Measurements from ENCODE around the gene VEGFB. TPM values are rescaled to one million over a fixed set of nuclear protein-coding genes. Genes with fewer than 3 reads are reported as not detected.
"Not testable (repeated sequence)": the region's sequence is repeated elsewhere in the genome, so short reads cannot be mapped to it uniquely, and the experiment has no call there.

The VEGFB gene
- total RNA-seq, 1 donor from 2014 or later, result 66.7 TPM

DNA sequence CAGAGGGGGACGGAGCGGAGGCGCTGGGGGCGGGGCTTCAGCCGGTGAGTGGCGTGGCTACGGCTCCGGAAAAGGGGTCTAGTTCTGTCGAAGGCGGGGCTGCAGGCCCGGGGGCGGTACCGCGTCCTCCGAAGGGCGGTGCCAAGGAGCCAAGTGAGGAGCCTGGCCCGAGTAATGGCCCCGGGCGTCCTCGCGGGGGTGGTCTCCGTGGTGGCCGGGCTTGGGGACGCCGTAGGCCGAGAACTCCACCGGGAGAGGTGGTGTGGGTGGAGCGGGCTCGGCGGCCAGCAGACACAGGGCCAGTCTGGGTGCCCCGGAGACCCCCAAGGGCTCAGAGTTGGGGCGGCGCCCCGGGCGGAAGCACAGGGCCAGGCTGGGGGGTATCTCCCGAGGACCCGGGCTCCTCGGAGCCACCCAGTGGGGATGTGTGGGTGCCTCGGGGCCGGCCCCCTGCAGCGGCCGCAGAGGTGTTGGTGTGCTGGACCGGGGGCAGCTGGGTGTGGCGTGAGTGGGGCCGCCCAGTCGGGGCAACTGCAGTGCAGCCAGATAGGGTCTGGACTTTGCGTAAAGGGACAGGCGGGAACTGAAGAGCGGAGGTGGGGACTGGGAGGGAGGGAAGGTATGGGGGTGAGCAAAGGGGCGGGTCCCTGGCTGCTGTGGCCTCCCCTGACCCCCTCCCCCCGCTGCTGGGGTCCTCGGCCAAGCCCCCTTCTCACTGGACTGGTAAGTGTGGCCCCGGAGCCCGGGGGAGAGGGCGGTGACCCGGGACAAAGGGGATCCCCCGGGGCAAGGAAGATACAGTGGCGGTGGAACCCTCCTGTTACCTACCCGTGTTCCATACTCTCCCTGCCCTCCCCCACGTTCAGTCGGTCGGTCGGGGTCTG, 7.3 kb downstream of the VEGFB start:
- Mint-ChIP-seq H3K27me3 (no peaks in the 10 kb centered on the region), H3K36me3 (ENCODE audit: low read depth) (peaks cover 41% of the 10 kb centered on the region), H3K9me3 (no peaks in the 10 kb centered on the region), H3K4me3 (peak overlapping the region; percentile 95), H3K4me1 (peaks cover 39% of the 10 kb centered on the region), H3K27ac (peak overlapping the region; percentile 97)
- intact Hi-C loops (cut with micrococcal nuclease), result loop anchor here (1.0 to 10.0 kb wide), 7 partner anchors 11 to 1637 kb away; partner anchors contain the start of genes BAD, DNAJC4, FERMT3 and GPR137
- no peak for DNase-seq

- no peaks in the 10 kb centered on the region for H3K27me3 Mint-ChIP-seq
- intact Hi-C loops (cut with micrococcal nuclease), result loop anchor here (10.0 kb wide), 1 partner anchor 1639 kb away; the partner anchor contains the start of gene MTA2
- H3K4me1 Mint-ChIP-seq, result peaks cover 32% of the 10 kb centered on the region
Measured at GRCh38 chr11:64243236-64243854, 9.0 kb downstream of the VEGFB start.

GRCh38 chr11:64244107-64244506, 9.7 kb downstream of the VEGFB start:
- DNase-seq, result no peak
- peak overlapping the region; percentile 95 for H3K4me3 Mint-ChIP-seq
- H3K36me3 Mint-ChIP-seq (ENCODE audit: low read depth), result peaks cover 27% of the 10 kb centered on the region
- H3K27ac Mint-ChIP-seq, result peak overlapping the region; percentile 45
- peaks cover 26% of the 10 kb centered on the region for H3K4me1 Mint-ChIP-seq
- no peaks in the 10 kb centered on the region for H3K27me3 Mint-ChIP-seq
- H3K9me3 Mint-ChIP-seq, result no peaks in the 10 kb centered on the region
- intact Hi-C loops (cut with micrococcal nuclease), result loop anchor here (10.0 kb wide), 1 partner anchor 1639 kb away; the partner anchor contains the start of gene MTA2

More at GRCh38 chr11:64243236-64243854, 9.0 kb downstream of the VEGFB start:
- Mint-ChIP-seq H3K36me3 (ENCODE audit: low read depth) (peaks cover 31% of the 10 kb centered on the region), H3K4me3 (peak overlapping the region; percentile 95), H3K27ac (peak overlapping the region; percentile 16), H3K9me3 (no peaks in the 10 kb centered on the region)
- no peak for DNase-seq

DNA sequence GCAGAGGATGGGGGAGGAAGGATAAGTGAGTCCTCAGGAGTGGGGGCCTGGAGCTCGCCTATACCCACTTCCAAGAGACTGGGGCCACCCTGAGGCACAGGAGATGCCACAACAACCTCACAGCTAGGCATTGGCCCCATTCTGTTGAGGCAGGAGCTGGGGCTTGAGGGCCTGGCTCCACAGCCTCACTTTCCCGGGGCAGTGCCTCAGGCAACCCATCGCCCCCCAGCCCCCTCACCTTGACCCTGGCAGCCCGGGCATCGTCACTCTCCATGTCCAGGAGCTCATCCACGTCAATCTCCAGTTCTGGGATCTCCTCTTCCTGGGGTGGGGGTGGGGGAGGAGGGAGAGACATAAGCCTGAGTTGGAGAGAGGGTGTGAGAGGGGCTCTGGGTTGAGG, 10.6 kb downstream of the VEGFB start:
- Mint-ChIP-seq H3K4me3 (peak overlapping the region; percentile 90), H3K9me3 (no peaks in the 10 kb centered on the region), H3K4me1 (peaks cover 26% of the 10 kb centered on the region), H3K27ac (peak overlapping the region; percentile 41), H3K36me3 (ENCODE audit: low read depth) (peaks cover 27% of the 10 kb centered on the region), H3K27me3 (no peaks in the 10 kb centered on the region)
- intact Hi-C loops (cut with micrococcal nuclease), result loop anchor here (10.0 kb wide), 1 partner anchor 1640 kb away; the partner anchor contains the start of gene MTA2
- no peak for DNase-seq

DNA sequence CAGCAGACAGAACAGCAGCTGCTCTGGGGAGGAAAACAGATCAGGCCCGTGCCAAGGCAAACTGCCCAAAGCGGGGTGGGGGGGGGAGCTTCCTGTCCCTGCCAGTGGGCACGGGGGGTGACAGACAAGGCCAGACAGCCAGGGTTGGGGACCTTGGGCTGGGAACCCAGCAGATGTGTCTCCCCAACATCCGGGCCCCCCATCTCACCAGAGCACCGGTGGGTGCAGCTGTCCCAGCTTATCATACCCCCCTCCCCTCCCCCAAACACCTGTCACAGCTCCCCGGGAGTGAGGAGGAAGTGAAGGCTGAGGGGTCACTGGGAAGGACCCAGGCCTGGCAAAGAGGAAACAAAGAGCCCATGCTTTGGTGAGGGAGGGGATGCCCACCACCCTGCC, 11.0 kb downstream of the VEGFB start:
- DNase-seq, result no peak
- H3K4me1 Mint-ChIP-seq, result peaks cover 24% of the 10 kb centered on the region
- peak overlapping the region; percentile 94 for H3K27ac Mint-ChIP-seq
- H3K36me3 Mint-ChIP-seq (ENCODE audit: low read depth), result peaks cover 23% of the 10 kb centered on the region
- no peaks in the 10 kb centered on the region for H3K27me3 Mint-ChIP-seq
- intact Hi-C loops (cut with micrococcal nuclease), result loop anchor here (10.0 kb wide), 1 partner anchor 1641 kb away; the partner anchor contains the start of gene MTA2
- peak overlapping the region; percentile 90 for H3K4me3 Mint-ChIP-seq
- no peaks in the 10 kb centered on the region for H3K9me3 Mint-ChIP-seq

- no peaks in the 10 kb centered on the region for H3K9me3 Mint-ChIP-seq
- H3K27ac Mint-ChIP-seq, result peak overlapping the region; percentile 94
- H3K36me3 Mint-ChIP-seq (ENCODE audit: low read depth), result peaks cover 20% of the 10 kb centered on the region
- peak; percentile 82 for DNase-seq
- intact Hi-C loops (cut with micrococcal nuclease), result loop anchor here (1.0 to 10.0 kb wide), 2 partner anchors 59 to 1641 kb away; partner anchors contain the start of genes ESRRA and MTA2
- H3K4me1 Mint-ChIP-seq, result peaks cover 24% of the 10 kb centered on the region
- peak overlapping the region; percentile 90 for H3K4me3 Mint-ChIP-seq
- H3K27me3 Mint-ChIP-seq, result no peaks in the 10 kb centered on the region
Measured at GRCh38 chr11:64245797-64246620, 11.6 kb downstream of the VEGFB start.

GRCh38 chr11:64246621-64246870, 12.2 kb downstream of the VEGFB start:
- not testable (repeated sequence) for H3K27me3 Mint-ChIP-seq, H3K9me3 Mint-ChIP-seq, DNase-seq
- H3K27ac Mint-ChIP-seq, result peak overlapping the region; percentile 86
- H3K4me1 Mint-ChIP-seq, result peaks cover 25% of the 10 kb centered on the region
- H3K4me3 Mint-ChIP-seq, result peak overlapping the region; percentile 90
- H3K36me3 Mint-ChIP-seq (ENCODE audit: low read depth), result peaks cover 19% of the 10 kb centered on the region
- intact Hi-C loops (cut with micrococcal nuclease), result loop anchor here (1.0 to 10.0 kb wide), 2 partner anchors 59 to 1642 kb away; partner anchors contain the start of genes ESRRA and MTA2

DNA sequence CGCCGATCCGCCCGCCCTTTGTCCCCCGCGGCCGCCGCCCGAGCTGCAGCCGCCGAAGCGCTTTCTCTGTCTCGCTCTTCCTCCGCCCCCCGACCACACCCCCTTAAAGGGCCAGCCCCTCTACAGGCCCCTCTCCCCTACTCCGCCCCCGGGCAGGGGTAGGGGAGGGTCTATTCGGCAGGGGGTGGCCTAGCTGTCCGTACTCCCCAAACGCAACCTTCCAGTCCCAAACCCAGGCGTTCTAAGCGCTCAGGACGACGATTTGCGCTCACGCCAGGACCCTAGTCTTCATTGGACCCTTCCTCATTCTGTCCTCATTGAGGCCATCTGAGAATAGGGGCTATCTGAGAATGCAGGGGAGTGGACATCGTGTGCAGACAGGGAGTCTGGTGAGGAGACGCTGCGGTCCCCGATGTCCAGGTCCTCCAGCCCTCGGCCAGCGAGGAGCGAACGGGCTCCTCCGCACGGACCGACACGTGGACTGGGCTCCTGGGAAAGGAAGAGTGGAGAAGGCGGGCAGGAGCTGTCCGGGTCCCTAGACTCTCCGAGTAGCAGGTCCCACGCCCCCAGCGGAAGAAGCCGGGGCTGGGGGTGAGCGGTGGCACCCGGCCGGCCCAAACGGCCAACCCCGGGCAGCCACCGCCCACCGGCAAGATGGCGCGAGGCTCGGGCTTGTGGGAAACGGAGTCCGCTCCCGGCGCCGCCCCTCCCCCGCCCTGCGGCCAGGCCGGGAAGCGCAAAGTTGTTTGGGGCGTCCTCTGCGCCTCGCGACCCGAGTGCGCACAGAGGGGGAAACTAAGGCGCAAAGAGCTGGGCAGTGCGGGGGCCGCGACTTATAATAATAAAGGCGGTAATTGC, 12.7 kb downstream of the VEGFB start, which contains the start of gene PPP1R14B:
TSS of gene PPP1R14B (minus strand) at position 73 of the 858 bp plus-strand sequence. CDS start 270 bp downstream, outside the sequence.
- peak; percentile 95 for DNase-seq
- intact Hi-C loops (cut with micrococcal nuclease), result loop anchor here (1.0 to 10.0 kb wide), 3 partner anchors 22 to 1642 kb away; partner anchors contain the start of genes ESRRA and MTA2
- Mint-ChIP-seq H3K9me3 (no peaks in the 10 kb centered on the region), H3K27ac (peak within 1 kb of the TSS; percentile 94), H3K36me3 (ENCODE audit: low read depth) (peaks cover 18% of the 10 kb centered on the region), H3K4me1 (peaks cover 29% of the 10 kb centered on the region), H3K27me3 (no peaks in the 10 kb centered on the region), H3K4me3 (peak within 1 kb of the TSS; percentile 90)

GRCh38 chr11:64247729-64248531, 13.5 kb downstream of the VEGFB start:
- H3K4me3 Mint-ChIP-seq, result peak overlapping the region; percentile 90
- H3K27ac Mint-ChIP-seq, result no peak overlapping the region

GRCh38 chr11:64248578-64248977, 14.2 kb downstream of the VEGFB start:
- no peak overlapping the region for H3K27ac Mint-ChIP-seq
- H3K9me3 Mint-ChIP-seq, result no peaks in the 10 kb centered on the region
- no peaks in the 10 kb centered on the region for H3K27me3 Mint-ChIP-seq
- DNase-seq, result no peak
- intact Hi-C loops (cut with micrococcal nuclease), result loop anchor here (10.0 kb wide), 1 partner anchor 1644 kb away; the partner anchor contains the start of gene MTA2
- no peak overlapping the region for H3K4me3 Mint-ChIP-seq
- peaks cover 22% of the 10 kb centered on the region for H3K4me1 Mint-ChIP-seq
- H3K36me3 Mint-ChIP-seq (ENCODE audit: low read depth), result peaks cover 7% of the 10 kb centered on the region

More at GRCh38 chr11:64247729-64248531, 13.5 kb downstream of the VEGFB start:
- H3K27me3 Mint-ChIP-seq, result no peaks in the 10 kb centered on the region
- intact Hi-C loops (cut with micrococcal nuclease), result loop anchor here (1.0 to 10.0 kb wide), 2 partner anchors 21 to 1643 kb away; partner anchors contain the start of gene MTA2
- H3K36me3 Mint-ChIP-seq (ENCODE audit: low read depth), result peaks cover 12% of the 10 kb centered on the region
- H3K9me3 Mint-ChIP-seq, result no peaks in the 10 kb centered on the region
- DNase-seq, result no peak
- H3K4me1 Mint-ChIP-seq, result peaks cover 27% of the 10 kb centered on the region

- H3K36me3 Mint-ChIP-seq (ENCODE audit: low read depth), result peaks cover 5% of the 10 kb centered on the region
- peak overlapping the region; percentile 34 for H3K4me3 Mint-ChIP-seq
- H3K27me3 Mint-ChIP-seq, result no peaks in the 10 kb centered on the region
- no peaks in the 10 kb centered on the region for H3K9me3 Mint-ChIP-seq
- H3K27ac Mint-ChIP-seq, result peak overlapping the region; percentile 56
- H3K4me1 Mint-ChIP-seq, result peaks cover 23% of the 10 kb centered on the region
- intact Hi-C loops (cut with micrococcal nuclease), result loop anchor here (10.0 kb wide), 1 partner anchor 1644 kb away; the partner anchor contains the start of gene MTA2
- no peak for DNase-seq
Measured at GRCh38 chr11:64249038-64249437, 14.7 kb downstream of the VEGFB start.

All from activated CD4-positive, alpha-beta T cell treated with anti-CD3 and anti-CD28 coated beads, Interleukin-2, amount 10 ng/mL, durations not matched to agents 24 days and 14 days (primary cell).